Measurements from ENCODE around the gene DLG2.

The DLG2 gene

DNA sequence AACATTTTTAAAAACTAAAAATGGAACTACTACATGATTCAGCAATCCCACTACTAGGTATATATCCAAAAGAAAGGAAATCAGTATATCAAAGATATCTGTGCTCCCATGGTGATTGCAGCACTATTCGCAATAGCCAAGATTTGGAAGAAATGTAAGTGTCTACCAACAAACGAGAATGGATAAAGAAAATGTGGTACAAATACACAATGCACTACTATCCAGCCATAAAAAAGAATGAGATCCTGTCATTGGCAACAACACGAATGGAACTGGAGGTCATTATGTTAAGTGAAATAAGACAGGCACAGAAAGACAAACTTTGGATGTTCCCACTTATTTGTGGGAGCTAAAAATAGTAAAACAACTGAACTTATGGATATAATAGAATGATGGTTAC is 1765.1 kb downstream of the DLG2 start:
- no peak for DNase-seq

DNA sequence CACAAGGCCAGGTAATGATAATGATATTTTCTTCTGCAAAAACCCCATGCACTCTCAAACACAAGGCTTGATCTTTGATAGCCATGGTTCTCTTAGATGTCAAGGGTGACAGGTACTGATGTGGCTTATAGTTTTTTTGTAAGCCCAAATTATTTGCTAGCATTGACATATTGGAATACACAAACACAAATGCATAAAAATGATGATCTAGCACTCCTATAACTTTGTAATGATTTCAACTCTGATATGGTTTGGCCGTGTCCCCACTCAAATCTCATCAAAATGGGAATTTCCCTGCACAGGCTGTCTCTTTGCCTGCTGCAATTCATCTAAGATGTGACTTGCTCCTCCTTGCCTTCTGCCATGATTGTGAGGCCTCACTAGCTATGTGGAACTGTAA is 1768.5 kb downstream of the DLG2 start:
- DNase-seq: no peak

DNA sequence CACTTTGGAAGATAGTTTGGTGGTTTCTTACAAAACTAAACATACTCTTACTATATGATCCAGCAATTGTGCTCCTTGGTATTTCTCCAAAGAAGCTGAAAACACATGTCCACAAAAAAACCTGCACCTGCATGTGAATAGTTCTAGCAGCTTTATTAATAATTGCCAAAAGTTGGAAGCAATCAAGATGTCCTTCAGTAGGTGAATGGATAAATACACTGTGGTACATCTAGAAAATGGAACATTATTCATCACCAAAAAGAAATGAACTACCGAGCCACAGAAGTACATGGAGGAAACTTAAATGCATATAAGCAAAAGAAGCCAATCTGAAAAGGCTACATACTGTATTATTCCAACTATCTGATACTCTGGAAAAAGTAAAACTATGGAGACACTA is 1771.9 kb downstream of the DLG2 start:
- no peak for DNase-seq

DNA sequence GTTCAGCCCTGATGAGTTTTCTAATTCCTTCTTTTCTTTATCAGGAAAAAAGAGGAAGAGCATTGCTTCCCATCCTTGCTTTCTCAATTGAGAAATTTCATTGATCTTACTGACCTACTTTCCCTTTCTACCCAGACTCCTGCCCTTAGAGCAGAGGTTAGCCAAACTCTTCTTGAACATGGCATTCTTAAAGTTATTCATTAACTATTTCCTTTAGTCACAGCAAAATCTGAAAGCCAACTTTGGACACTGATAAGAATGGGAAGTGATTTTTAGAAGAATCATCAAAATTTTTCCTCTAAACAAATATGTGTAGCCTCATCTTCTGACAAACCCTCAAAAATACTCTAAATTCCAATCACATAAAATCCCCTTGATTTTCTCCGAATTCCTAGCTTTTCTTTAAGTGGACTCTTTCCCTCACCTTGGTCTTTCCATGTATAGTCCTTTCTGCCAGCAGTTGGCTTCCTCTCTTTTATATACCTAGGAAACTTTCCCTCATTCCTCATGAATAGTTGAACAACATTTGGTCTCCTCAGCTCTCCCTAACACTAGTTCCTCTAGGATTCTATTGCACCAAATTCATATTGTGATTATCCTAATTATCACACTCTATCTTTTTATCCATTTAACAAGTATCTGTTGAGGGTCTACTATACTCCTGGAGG is 1774.2 kb downstream of the DLG2 start:
- no peak for DNase-seq

DNA sequence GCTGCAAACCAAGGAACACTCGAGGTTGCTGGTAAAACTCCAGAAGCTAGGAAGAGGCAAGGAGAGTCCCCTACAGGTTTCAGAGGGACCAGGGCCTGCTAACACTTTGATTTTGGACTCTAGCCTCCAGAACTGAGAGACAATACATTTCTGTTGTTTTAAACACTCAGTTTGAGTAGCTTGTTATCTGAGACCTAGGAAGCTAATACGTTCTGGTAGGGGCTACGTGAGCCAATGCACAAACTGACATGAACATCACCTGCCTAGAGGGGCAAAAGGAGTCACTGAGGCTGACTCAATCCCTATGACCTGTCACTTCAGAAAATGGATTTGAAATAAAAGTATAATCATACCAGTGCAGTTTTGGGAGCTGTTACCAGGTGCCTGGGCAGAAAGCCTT is 1775.1 kb downstream of the DLG2 start:
- DNase-seq: no peak

DNA sequence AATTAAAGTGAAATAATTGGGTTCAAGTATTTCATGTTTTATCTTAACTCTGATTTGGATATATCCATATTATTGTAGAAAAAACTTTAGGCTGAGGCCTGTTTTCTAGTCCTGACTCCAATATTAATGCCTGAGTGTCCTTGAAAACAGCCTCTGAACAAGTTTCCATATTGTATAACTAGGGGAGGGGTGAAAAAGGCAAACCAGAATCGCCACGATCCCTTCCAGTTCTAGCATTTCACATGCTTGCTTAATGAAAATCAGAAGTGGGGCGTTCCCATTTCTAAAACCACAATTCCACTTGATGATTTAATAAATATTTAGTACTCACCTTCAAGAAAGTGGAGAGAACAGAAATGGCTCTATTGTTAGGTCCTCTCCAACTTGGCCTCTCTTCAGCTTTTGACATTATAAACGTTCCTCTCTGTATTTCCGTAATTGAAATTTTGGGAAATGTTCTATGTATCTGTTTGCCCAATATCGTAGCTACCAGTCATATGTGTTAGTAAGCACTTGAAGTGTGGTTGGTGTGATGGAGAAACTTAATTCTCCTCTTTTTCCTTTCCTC is 1779.6 kb downstream of the DLG2 start:
- DNase-seq: no peak

DNA sequence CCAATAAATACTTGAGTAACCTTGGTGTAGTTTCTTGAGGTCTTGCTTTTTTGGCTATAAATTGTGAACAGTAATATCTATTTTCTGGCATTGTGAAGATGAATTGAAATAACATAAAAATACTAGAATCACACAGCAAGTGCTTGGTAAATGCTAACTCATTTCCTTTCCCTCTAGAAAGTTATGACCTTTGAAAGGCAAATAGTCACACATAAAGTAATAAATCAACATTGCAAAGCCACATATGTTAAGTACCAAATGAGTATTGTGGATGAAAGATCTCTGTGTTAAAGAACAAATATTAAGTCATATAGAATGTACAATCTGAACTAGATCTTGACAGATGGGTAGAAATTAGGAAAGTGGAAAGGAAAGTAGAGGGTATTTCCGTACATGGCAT is 1781.3 kb downstream of the DLG2 start:
- DNase-seq: no peak

DNA sequence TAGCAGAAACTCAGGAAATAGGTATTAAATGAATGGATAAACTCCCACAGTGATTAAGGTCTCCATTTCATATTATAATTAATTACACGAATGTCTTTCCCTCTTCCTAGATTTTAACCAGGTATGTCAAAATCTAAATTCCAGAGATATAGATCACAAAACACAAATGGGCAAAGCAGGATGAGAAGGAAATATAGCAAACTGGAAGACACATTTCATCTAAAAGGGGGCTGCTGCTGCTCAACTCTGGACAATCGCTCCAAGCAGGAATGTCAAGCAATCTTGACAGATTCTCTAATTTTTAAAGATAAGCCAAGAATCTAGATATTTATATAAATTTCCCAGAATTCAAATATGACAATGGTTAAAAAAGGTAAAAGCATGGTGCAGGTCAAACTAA is 1786.8 kb downstream of the DLG2 start:
- DNase-seq: no peak

DNA sequence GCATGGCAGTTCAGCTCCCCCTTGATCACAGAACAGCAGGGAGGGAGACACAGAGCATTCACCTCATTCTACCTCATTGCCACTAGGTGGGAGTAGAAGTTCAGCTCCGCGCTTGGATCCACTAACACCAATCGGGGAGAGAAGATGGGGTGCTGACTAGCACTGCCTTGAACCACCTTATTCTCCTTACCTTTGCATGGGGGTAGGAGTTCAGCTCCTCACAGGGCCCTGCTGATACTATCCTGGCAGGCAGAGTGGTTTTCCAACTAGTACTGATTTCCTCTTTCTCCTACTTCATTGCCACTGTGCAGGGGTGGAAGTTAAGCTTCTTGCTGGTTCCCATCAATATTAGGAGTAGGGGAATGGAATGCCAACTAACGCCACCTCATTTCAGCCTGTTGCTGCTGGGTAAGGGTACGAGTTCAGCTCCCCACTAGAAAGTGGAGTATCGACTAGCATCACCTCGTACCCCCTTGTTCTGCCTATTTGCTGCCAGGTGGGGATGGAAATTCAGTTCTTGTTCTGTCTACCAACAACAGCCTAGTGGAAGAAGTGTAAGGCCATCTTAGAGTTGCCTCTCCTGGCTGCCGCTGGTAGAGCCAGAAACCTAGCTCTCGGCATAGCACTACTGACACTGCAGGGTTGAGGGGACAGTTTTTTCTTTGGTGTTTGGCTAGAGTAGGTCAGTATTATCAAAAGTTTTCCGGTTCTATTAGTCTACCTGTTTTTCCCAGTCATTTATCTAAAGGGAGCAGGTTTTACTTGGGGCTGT is 1790.1 kb downstream of the DLG2 start:
- DNase-seq: peak; percentile 47

DNA sequence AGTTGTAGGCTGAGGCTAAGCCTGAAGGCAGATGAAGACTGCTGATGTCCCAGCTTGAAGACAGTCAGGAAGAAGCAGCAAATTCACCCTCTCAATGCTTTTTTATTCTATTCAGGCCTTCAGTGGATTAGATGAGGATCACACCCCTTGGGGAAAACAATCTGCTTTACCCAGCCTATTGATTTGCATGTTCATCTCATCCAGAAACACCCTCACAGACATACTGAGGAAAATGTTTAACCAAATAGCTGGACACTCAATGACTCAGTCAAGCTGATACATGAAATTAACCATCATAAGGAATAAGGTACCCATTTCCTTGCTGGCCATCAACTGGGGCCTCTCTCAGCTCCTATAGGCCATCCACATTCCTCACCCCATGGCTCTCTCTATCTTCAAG is 1791.1 kb downstream of the DLG2 start:
- no peak for DNase-seq

GRCh38 chr11:83835423-83835822 is 1791.7 kb downstream of the DLG2 start:
- no peak for DNase-seq

GRCh38 chr11:83831929-83832328 is 1795.2 kb downstream of the DLG2 start:
- DNase-seq: no peak

GRCh38 chr11:83827940-83828554 is 1799.1 kb downstream of the DLG2 start:
- no peak for DNase-seq

GRCh38 chr11:83827520-83827919 is 1799.6 kb downstream of the DLG2 start:
- DNase-seq: no peak

- no peak for DNase-seq
These were observed 1801.1 kb downstream of the DLG2 start for GRCh38 chr11:83826078-83826477.

- no peak for DNase-seq
These were observed 1803.6 kb downstream of the DLG2 start for GRCh38 chr11:83823461-83824025.

DNA sequence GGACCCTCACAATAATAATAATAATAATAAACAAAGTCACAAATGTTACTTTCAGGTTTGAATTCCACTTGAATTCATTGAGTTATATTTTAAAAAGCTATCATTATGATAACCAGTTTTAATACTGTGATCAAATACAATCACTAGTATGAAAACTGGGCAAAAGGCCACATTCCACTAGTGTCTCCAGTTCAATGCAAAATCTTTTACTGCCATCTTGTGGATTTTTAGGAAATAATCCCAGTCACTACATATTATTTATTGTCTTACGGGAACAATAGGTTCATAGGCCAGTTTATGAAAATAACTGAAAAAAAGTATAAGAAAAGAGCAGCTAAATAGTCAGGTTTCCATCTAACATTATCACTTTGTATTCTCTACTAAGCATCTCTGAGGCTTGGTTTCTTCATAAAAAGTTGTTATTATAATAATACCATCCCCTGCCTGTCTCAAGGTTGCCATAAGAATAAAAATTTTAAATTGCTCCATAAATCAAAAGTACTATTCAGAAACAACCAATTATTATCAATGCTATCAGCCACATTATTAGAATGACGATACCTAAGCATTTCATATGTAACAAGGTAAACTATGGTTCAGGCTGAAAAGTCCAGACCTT is 1807.1 kb downstream of the DLG2 start:
- no peak for DNase-seq

- DNase-seq: no peak
These were observed 1808.8 kb downstream of the DLG2 start for GRCh38 chr11:83818349-83818748.

DNA sequence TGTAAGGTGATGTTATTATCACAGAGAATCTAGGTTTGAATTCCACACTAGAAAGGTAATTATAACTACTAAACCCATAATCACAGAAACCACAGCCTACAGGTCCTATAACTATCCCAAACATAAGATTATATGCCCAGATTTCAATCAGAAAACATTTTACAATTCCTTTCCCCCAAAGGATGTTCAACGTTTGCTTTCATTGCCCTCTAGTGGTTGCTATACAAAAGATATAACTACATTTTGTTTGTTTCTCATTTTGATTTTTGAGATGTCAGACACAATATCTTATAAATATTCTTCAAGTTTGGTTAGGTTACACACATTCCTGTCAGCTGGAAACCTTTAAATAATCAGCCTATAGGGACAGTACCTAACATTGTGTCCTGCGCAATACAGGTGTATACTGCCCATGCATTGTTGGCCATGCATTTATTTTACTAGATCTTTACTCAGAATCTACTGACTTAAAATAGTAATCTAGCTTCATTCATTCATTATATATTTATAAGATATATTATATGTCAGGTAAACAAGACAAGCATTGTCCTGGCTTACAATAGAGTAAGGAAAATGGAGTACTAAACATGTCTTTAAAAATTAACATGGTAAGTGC is 1810.5 kb downstream of the DLG2 start:
- no peak for DNase-seq

- DNase-seq: no peak
These were observed 1811.4 kb downstream of the DLG2 start for GRCh38 chr11:83815736-83816135.

DNA sequence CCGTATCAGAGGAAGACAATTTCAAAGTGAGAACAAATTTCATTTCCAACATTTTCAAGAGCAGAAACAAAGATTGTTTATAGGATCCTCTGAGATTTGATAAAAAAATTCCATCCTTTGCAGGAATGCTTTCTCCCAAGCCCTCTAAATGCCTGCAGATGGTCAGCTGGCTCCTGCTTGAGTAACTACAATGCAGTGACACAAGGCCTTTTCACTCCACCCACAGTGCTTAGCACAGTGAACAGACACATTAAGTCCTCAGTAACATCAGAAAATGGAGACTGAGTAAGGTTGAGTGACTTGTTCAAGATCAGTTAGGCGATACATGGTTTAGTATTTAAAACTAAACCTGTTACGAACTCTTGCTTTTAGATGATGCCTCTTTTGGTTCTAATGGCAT is 1813.8 kb downstream of the DLG2 start:
- DNase-seq: no peak

GRCh38 chr11:83809274-83809673 is 1817.9 kb downstream of the DLG2 start:
- no peak for DNase-seq

DNA sequence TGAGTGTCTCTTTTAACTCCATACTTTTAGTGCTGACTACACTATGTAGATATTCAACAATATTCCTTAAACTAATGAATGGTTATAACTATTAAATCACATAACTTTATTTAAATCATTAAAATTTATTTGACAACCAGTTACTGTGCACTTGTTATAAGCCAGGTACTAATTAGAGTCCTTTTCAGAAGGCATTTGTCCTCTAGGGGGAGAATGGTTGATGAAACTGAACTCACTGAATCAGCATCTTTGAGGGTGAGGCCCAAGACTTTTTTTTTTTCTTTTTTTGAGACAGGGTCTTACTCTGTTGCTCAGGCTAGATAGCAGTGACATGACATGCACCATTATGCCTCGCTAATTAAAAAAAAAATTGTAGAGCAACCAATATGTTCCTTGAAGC is 1825.3 kb downstream of the DLG2 start:
- no peak for DNase-seq
